D721Med (cell line): ENCODE results near the gene STK26.
"Not testable (repeated sequence)": the region's sequence is repeated elsewhere in the genome, so short reads cannot be mapped to it uniquely, and the experiment has no call there.

Experiments used
- DNase-seq: peaks from one replicate; pipeline ENCODE4 v3.0.0; 2011; ENCODE audit warnings: low spot score; ENCODE audit not compliant: insufficient read length
- FAIRE-seq: peaks from 2 replicates; lab custom pipeline; 2011; peaks lifted over from hg19 to GRCh38; lab: Jason Lieb, UNC
- TF ChIP-seq, protein P1 (sequence below): IDR thresholded peaks from 2 replicates; pipeline ENCODE4 v1.5.1; 2012; ENCODE audit warnings: mild to moderate bottlenecking, control low read depth; ENCODE audit not compliant: insufficient read depth; ENCODE audit errors: missing control alignments

The STK26 gene

GRCh38 chrX:132037479-132037993 is 14.4 kb downstream of the STK26 start:
- DNase-seq, result no peak
- no peak for FAIRE-seq
- TF ChIP-seq, protein P1, sequence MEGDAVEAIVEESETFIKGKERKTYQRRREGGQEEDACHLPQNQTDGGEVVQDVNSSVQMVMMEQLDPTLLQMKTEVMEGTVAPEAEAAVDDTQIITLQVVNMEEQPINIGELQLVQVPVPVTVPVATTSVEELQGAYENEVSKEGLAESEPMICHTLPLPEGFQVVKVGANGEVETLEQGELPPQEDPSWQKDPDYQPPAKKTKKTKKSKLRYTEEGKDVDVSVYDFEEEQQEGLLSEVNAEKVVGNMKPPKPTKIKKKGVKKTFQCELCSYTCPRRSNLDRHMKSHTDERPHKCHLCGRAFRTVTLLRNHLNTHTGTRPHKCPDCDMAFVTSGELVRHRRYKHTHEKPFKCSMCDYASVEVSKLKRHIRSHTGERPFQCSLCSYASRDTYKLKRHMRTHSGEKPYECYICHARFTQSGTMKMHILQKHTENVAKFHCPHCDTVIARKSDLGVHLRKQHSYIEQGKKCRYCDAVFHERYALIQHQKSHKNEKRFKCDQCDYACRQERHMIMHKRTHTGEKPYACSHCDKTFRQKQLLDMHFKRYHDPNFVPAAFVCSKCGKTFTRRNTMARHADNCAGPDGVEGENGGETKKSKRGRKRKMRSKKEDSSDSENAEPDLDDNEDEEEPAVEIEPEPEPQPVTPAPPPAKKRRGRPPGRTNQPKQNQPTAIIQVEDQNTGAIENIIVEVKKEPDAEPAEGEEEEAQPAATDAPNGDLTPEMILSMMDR, result no peak

GRCh38 chrX:132040066-132040465 is 17.0 kb downstream of the STK26 start:
- TF ChIP-seq, protein P1, result no peak
- FAIRE-seq (no peak), DNase-seq (no peak)

DNA sequence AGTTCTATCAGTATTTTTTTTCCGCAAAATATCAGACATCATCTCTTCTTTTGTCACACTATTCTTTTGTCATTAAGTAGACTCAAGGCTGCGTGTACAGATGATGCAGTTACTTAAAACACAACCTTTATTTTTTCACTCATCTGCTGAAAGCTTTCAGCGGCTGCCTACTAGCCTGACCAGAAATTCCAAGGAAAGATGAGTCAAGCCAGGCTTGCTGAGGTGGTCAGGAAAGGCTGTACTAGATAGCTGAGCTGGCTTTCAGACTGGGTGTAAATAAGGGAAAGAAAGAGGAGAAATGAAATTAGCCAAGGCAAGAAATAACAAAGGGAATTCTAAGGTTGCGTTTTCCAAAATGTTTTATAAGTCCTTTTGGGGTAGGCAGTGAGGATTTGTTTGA is 17.9 kb downstream of the STK26 start:
- TF ChIP-seq, protein P1, result no peak
- DNase-seq (no peak), FAIRE-seq (no peak)

GRCh38 chrX:132043977-132044376 is 20.9 kb downstream of the STK26 start:
- FAIRE-seq (no peak), DNase-seq (no peak)
- TF ChIP-seq, protein P1, result no peak

GRCh38 chrX:132044953-132045352 is 21.9 kb downstream of the STK26 start:
- FAIRE-seq, result no peak
- TF ChIP-seq, protein P1, result no peak
- DNase-seq, result no peak

- TF ChIP-seq, protein P1, result no peak
- no peak for DNase-seq
Observed at GRCh38 chrX:132045456-132045855, 22.4 kb downstream of the STK26 start.

DNA sequence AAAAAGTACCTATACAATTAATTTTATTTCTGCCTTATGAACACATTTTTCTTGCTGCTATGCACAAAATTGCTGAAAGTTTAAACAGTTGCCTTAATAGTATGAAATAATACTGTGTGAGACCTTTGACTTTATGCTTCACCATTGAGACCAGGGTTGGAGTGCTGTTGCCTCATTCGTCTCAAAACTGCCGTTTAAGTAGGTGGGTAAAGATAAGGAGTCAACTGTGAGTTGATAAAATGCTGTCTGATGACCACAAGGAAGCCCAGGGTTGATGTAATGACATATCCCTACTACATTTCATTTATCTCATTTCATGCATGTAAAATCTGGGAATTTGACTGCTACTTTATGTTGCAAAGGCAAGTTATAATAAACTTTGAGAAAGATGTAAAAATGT is 23.4 kb downstream of the STK26 start:
- FAIRE-seq, result no peak
- DNase-seq, result no peak
- TF ChIP-seq, protein P1, result no peak

More at GRCh38 chrX:132045456-132045855, 22.4 kb downstream of the STK26 start:
- FAIRE-seq, result no peak

DNA sequence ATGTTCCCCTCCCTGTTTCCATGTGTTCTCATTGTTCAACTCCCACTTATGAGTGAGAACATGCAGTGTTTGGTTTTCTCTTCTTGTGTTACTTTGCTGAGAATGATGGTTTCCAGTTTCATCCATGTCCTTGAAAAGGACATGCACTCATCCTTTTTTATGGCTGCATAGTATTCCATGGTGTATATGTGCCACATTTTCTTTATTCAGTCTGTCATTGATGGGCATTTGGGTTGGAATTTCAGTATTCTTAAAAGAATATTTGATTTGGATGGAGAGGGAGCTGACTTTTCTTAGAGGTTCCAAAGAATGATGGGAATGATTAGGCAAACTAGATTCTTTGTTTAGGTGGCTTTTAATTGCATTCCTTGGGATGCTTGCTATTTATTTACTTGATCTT is 28.7 kb downstream of the STK26 start:
- FAIRE-seq, DNase-seq: not testable (repeated sequence)
